Keratinocyte (primary cell): ENCODE data around the gene C11orf91.
"Not testable (repeated sequence)": the region's sequence is repeated elsewhere in the genome, so short reads cannot be mapped to it uniquely, and the experiment has no call there.

Source experiments
- CTCF ChIP-seq, 3 experiments: IDR thresholded peaks in 1 of 3; conservative IDR thresholded peaks in 1 of 3; optimal IDR thresholded peaks in 1 of 3; 2 replicates in 2 of 3; 3 replicates in 1 of 3; pipeline versions ENCODE3 to v1.5.1; 2011; ENCODE audit warnings: low read length in 3 of 3, mild to moderate bottlenecking in 3 of 3, moderate library complexity in 2 of 3, control low read depth in 1 of 3, inconsistent platforms in 1 of 3; ENCODE audit not compliant: insufficient read depth in 2 of 3; ENCODE audit errors: extremely low read depth in 1 of 3
- EZH2 ChIP-seq: IDR thresholded peaks from one replicate; pipeline ENCODE4 v1.6.1; 2012; ENCODE audit warnings: inconsistent platforms, mild to moderate bottlenecking, low read length, moderate library complexity

- not testable (repeated sequence) for TF ChIP-seq CTCF (optimal IDR thresholded peaks at IDR 0.05 in 1 of 3, IDR thresholded peaks at IDR 0.05 in 1 of 3, conservative IDR thresholded peaks at IDR 0.05 in 1 of 3; ENCODE audit: extremely low read depth in 1 of 3, insufficient read depth in 2 of 3, low read length in 3 of 3); EZH2
Observed at GRCh38 chr11:33729072-33729664, 28.5 kb upstream of the C11orf91 start.
